ENCODE measurements around the gene AIFM1.
A peak's percentile ranks its signal among the peaks of the same experiment; 100 is the strongest.
"Not testable (repeated sequence)": the region's sequence is repeated elsewhere in the genome, so short reads cannot be mapped to it uniquely, and the experiment has no call there.

AIFM1 gene

DNA sequence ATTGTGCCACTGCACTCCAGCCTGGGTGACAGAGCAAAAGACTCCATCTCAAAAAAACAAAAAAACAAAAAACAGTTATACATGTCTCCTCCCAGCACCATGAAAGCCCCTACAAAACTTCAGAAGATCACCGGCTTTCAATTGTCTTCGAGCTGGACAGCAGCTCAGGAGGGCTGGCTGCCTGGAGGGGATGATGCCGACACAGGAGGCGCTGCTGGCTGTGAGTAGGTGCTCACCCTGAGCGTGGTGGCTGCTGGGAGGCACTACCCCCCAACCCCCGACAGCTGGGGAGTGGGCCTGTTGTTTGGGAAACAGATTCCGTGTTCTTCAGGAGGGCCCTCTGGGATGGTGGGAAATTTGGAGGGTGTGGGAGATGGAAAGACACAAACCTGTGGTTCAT lies 48.5 kb downstream of the AIFM1 start:
- no peak for DNase-seq

DNA sequence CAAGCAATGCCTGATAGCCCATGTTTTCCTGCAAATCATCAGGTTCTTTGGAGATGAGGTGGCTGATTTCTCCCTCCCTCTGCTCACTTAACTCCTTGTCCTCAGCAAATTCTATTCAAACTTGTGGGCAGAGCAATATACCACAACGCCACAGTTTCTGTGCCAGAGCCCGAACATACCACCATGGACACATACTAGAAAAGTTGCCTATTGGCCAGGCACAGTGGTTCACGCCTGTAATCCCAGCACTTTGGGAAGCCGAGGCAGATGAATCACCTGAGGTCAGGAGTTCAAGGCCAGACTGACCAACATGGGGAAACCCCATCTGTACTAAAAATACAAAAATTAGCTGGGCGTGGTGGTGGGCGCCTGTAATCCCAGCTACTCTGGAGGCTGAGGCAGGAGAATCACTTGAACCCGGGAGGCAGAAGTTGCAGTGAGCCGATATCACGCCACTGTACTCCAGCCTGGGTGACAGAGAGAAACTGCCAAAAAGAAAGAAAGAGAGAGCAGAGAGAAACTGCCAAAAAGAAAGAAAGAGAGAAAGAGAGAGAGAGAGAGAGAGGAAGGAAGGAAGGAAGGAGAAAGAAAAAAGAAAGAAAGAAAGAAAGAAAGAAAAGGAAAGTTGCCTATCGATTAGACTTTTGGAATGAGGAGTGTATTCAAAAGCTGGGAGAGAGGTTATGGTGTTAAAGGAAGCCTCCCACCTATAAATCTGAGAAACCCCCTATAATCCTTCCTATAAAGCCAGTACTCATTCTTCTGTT lies 50.3 kb downstream of the AIFM1 start:
- not testable (repeated sequence) for DNase-seq

DNA sequence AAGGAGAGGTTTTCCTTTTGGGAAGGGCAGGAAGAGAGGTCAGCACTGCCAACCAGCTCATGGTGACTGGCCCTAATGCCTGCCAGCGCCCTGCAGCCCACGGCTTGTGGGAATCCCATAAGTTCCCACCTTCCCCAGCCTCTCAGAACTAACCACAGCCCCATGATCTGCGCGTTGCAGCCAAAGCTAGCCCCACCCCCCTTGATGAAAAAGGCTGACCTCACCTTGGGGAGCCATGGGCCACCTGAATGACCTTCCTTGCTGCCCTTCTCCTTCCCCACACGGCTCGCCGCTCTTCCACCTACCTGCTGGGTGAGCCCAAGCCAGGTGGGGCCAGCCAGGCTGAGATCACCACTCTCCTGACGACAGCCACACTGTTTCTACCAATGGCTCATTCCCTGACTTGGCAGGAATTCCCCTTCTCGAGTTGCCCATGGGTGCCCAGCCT lies 51.5 kb downstream of the AIFM1 start:
- DNase-seq, result no peak

DNA sequence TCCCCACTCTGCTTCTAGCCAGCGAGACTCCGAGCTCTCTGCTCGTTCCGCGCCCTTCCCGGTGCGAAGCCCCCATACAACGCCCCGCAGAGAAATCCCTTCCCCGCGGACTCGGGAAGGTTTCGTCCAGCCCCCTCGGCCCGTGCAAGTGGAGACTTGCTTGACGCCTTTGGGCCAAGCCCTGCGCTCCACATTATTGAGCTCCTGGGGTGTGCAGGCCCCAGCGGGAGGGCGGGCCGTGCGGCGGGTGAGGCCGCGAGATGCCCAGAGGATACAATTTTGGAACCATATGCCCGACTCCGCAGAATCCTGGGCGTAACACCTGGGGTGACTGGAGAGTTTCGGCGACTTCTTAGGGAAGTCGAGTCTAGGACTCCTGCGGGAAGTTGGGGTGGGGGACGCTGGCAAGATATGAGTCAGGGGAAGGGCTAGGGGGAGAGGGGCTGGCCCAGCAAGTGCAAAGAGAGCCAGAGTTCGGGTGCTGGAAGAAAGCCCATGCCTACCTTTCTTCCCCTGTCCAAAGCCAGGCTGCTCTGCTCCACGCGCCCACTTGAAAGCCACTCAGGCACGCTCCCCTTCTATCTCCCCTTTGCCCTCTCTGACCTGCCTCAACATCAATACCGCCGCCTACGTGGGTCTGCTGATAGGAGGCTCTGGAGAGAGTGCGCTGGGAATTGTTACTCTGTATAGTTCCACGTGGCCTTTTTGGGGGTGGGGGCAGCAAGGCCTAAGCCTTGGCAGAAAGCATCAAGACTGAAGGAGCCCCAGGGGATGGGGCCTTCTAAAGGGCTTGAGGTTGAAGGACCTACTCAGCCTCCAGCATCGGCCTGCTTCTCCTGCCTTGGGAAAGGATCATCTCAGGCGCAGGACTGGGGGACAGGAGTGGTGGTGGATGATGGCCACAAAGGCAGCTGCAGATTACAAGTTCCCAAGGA lies 54.2 kb downstream of the AIFM1 start:
- DNase-seq, result no peak

DNA sequence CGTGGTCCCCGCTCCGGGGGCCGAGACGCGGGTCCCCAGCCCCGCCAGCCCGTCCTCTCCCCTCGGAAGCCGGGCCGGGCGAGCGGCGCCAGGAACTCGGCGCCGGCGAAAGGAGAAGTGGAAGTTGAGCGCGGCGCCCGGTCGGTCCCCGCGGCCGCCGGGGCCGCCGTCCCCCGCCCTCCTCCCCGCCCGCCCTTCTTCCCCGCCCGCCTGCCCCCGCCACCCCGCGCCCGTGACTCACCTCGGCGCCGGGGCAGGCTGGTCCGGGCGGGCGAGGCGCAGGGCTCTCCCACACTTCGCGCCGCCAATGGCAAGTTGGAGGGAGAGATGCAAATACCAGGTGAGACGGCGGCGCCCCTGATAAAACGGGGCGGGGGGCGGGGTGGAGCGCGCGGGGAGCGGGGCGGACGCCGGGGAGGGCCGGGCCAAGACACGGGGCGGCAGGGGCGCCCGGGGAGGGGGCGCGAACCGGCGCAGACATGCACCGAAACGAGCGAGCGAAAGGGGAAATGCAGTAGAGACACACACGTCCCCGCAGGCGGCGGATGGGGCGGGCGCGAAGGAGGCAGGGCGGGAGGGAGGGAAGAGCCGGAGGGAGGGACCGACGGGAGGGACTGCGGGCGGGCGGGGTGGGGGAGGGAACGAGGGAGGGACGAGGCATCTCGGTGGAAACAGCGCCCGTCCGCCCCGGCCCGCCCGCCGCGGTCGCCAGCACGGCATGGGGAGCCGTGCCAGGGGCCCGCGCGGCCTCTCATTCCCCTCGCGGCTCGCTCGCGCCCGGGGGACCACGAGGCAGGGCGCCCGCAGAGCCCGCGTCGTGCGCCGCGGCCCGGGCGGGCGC lies 55.0 kb downstream of the AIFM1 start, which contains the start of gene ELF4:
ELF4 (minus strand) TSS at position 119 of the 841 bp plus-strand sequence. CDS start 29,167 bp downstream, outside the sequence.
- DNase-seq, result peak; percentile 30

DNA sequence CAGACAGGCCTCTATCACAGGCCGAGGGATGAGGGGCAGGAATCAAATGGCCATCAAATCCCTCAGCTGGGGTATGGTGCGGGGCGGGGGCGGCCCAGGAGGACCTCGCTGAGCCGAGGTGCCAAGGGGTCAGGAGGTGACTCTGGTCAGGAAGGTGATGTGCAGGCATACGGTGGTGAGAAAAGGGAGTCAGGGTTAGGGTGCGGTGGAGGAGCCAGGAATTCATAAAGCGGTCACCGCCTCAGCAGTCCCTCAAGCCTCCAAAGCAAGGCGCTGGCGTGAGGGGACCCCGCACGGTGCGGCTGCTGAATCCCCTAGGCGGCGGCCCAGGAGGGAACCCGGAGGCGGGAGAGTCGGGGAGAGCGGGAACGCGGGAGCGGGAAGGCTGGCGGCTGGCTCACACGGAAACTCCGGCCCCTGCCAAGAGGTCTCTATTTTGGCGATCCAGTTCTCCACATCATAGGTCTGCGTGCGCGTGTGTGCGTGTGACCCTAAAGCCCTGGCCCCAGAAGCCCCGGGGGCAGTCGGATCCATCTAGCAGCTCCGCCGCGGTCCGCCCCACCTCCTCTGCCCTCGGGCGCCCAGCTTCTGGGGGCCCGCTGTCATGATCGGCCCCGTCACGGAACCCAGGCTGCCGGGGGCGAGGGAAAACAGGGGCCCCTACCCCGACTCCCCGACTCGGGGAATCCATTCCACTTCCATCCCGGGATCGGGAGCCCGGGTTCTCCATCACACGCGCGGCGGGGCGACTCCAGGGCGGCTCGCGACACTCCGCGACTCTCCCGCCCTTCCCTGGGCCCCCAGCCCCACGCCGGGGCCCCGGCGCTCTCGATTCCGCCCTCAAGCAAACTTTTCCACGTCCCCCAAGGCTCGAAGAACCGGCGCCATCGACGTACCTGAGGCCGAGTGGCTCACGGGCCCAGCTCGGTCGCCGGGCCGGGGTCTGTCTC lies 55.9 kb downstream of the AIFM1 start:
- peak; percentile 18 for DNase-seq

DNA sequence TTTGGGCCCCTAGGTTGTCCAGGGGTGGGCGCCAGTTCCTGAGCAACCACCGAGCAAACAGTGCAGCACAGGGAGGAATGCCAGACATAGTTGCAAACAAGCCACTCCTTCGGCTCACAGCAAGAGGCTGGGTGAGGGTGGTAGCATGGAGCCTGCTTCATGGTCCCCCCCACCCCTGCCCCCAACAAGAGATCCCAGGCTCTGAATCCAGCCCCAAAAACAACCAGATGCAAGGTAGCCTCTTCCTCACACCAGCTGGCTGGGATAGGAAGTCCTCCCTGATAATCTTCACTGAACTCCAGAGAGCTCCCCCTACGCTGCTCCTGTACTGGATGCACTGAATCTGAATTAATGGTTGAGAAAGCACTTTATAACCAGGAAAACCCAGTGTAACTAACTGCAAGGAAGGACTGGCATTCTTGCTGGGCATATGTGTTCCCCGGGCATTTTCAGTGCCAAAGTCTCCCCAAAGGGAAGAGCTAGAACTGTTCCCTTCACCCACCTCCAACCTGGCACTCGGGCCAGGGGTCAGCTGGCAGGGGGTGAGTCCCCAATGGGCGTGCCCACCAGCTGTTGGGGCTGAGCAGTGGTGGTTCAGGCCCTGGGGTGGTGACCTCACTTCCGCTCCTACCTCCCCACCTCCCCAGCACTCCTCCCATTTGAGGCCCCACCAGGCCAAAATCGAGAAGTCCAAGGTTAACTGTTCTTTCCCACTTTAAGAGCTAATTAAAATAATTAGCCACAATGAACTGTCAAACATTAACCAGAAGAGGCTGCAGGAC lies 56.8 kb downstream of the AIFM1 start:
- DNase-seq, result peak; percentile 54

DNA sequence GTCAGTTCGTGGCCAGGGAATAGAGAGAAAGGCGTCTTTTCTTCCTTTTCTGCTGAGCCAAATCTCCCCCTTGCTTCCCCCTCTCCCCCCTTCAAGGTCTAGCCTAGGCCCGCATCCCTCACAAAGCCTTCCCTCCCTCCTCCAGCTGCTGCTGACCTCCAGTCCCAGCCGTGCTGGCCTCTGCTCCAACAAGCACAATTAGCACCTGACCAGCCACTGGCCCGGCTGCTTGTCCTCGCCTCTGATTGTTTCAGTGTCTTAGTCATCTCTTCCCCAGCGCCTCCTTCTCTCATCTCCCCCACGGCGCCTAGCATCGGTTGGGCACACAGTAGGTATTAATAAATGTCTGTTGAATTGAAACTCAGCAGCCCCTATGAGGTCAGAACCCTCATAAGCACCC lies 59.6 kb downstream of the AIFM1 start:
- DNase-seq, result no peak

DNA sequence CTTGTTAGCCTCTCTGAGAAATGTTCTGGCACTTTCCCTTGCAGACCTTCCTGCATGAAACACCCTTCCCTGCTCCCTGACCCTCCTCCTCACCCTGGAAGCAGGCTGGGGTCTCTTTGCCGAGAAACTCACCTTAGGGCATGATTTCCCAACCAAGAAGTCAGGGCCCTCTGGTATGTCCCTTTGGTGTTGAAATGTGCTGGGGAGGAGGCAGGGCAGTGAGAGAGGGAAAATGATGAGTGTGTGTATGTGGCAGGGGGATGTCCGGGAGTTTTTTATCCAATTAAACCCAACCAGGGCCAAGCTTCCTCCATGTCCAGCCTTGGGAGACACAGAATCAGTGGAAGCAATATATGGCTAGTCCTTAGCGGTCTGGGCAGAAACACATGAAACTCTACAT lies 60.4 kb downstream of the AIFM1 start:
- no peak for DNase-seq

DNA sequence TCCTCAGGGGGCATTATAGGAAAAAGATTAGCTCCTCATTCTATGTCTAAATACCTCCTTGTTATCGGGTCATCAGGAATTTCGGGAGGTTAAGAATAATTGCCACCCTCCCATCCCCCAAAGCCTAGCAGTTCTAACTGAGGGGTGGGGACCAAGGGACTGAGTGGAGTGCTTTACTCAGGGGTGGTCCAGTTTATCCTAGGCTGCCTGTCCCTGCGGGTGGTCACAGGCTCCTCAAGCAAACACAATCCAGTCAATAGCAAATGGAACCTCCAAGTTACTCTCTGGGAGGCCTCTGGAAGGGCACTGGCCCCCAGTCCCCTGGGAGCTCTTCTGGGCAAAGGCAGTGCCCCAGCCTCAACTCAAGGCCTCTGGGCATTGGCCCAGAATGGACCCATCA lies 62.0 kb downstream of the AIFM1 start:
- no peak for DNase-seq

DNA sequence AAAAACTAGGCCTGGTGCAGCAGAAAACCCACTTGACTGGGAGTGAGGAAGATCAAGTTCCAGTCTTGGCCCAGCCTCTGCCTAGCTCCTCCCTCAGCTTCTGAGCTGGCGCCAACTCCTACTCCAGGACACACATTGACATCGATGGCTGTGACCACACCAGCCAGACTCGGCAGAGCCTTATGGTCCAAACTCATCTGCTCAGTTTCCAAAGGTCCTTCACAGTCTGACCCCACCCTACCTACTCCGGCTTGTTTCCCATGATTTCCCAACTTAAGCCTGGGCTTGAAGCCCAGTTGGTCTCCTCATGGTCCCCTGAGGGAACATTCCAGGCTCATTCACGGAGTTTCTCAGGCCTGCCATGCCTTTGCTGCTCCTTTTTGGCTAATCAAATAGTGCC lies 65.5 kb downstream of the AIFM1 start:
- no peak for DNase-seq

DNA sequence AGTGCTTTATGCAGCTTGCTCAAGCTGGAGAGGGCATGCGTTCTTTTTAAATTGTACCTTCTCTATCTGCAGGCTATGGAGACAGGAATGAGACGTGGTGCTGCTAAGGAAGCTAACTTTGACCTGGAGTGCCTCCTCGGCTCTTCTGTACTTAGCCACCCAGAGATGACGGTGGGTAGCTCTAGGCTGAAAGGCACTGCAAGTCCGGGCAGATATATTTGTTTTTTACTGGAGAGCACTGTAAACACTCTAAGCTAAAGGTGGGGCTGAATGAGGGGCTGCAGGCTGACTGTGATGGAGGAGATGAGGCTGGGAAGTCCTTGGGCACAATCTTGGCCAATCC lies 67.5 kb downstream of the AIFM1 start:
- DNase-seq, result no peak

DNA sequence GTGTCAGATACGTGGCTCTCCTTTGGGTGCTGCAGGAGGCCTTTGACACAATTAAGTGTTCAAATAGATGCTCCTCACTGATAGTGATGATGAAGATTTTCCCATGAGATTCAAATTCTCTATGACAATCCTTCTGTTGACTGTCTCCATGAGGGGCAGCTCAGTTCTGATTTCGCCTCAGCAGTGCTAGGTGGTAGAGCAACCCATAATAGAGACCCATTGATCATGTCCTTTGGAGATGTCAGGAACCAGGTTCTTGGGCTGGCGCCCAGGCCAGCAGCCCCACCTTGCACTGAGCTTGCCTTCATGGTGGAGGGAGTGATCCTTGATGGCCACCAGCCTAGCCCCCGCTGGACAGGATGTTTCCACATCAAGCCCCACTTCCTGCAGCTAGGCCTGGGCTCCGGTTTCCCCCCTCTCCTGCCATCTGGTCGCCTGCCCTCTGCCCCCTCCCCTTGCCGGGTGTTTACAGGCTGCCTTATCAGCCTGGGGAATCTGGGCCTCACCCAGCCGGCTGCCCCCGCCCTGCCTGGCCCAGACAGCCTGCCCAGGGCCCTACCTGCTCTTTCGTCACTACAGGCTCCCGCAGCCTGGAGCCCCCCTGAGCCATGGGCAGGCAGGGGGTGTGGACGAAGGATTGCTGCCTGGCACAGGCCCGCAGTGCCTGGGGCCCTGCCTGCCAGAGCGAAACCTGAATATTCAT lies 68.0 kb downstream of the AIFM1 start:
- DNase-seq, result no peak

DNA sequence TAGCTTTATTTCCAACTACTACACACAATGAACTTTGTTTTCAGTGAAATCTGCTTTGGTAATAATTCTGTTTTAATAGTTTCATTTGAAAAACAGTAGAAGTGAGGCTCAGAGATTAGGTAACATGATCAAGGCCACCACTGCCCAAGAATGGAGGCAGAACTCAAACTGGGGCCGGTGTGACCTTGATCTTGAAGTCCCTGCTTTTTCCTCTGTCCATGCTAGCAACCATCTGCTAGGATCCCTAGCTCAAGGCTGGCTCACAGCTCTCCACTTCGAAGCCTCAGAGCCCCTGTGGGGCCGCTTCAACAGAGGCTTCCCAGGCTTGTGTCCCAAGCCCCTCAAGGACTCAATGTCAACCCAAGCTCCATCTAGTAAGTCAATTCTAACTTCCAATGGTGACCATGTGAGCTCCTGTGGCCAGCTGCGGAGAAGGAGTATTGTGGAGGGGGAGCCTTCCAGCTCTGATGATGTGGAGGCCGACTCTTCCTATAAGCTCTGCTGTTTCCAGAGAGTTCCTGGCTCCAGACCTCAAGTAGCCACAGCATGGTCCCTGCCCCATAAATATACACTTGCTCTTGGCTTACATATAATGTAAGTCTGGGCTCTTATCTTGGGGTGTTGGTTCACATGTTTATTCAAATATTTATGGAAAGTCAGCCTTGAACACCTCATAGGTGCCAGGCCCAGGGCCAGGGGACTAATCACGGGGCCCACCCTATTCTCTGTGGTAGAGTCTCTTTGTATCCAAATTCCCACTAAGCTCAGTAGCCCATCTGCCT lies 70.2 kb downstream of the AIFM1 start:
- DNase-seq, result no peak

DNA sequence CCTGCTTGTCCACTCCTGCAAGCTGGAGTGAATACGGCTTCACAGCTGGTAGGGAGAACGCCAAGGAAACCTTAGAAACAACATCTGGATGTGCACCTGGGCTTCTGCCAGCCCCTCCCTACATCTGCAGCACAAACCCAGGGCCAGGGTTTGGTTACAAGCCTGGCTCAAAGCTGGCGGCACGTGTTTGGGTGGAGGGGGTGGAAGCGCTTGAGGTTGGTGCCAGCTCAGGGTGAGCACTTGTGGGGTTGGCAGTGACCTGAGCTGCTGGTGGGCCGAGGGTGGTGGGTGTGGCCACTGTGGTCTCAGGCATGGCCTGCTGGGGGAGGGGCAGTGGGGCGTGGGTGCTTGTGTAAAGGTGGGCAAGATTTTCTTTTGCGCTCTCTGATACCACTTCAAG lies 70.9 kb downstream of the AIFM1 start:
- DNase-seq, result no peak

DNA sequence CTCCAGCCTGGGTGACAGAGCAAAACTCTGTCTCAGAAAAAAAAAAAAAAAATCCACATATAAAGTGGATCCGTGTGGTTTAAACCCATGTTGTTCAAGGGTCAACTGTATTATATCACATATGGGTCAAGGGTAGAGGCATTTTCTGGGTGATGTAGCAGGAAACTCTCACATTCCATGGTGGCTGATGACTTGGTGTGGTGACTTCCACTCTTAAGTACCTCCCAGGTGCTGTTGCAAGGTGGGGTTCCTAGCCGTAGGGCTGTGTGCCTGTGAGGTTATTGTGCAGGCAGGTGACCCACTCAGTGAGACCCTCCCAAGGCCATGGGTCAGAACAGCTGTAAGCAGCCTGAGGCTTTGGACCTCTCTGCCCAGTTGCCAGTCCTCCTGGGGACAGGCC lies 72.4 kb downstream of the AIFM1 start:
- no peak for DNase-seq

DNA sequence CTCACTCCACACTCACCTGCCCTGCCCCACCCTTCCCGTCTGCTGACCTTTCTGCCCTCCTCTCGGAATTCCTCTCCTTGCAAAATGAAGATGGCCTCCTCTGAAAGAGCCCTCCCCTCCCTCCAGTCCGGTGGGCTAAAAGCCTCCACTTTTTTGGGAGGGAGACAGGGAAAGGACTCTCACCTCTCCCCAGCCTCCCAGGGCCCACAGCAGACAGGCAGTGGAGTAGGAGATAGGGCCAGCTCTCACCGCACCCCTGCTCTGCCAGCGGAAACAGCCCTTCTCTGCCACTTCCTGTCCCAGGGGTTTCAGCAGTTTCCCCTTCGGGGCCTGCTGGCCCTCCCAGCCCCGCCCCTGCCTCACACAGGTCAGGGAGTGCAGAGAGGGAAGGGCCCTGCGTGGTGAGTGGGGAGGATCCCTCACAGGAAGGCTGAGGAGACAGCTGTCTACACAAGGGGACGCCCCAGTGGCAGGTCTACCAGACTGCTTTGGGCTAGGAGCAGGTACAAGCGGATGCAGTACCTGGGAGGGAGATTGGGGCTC lies 73.6 kb downstream of the AIFM1 start:
- no peak for DNase-seq

DNA sequence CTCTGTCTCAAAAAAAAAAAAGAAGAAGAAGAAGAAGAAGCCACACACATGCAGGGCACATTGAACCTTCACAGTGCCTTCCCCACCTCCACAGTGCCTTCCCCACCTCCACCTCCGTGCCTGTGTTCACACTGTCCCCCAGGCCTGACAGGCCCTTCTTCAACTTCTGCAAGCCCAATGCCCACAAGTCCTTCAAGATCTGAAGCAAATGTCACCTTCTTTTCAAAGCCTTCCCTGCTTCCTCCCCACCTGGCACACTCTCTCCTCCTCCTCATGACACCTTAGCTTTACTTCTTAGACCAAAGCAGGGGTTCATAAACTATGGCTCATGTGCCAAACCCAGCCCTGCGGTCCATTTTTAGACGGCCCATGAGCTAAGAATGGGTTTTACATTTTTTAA lies 75.3 kb downstream of the AIFM1 start:
- DNase-seq, result no peak

Data from NCI-H1105 treated with DMSO at 0.1 percent for 48 hours (cell line).